WTC11 (cell line): Measurements from ENCODE around the gene PTGIS.
A peak's percentile ranks its signal among the peaks of the same experiment; 100 is the strongest.

ENCODE experiments used
- CREB1 ChIP-seq: sonication (generic); formaldehyde crosslinking; IDR thresholded peaks from 2 replicates; pipeline ENCODE4 v1.8.0; 2023; ENCODE audit warnings: mild to moderate bottlenecking, missing genetic modification reagents
- CTCF ChIP-seq: fragments of 200-600 bp; IDR thresholded peaks from 2 replicates; pipeline ENCODE4 v1.8.0; 2022; ENCODE audit warnings: antibody characterized with exemption
- MAX ChIP-seq: sonication (generic); formaldehyde crosslinking; IDR thresholded peaks from 2 replicates; pipeline ENCODE4 v1.8.0; 2022; ENCODE audit warnings: mild to moderate bottlenecking, missing genetic modification reagents
- NR3C1 ChIP-seq: sonication (generic); formaldehyde crosslinking; conservative IDR thresholded peaks from 2 replicates; pipeline ENCODE4 v1.8.1; 2023; ENCODE audit warnings: low read depth, mild to moderate bottlenecking, missing genetic modification reagents
- PRDM15 ChIP-seq: sonication (generic); formaldehyde crosslinking; IDR thresholded peaks from 2 replicates; pipeline ENCODE4 v1.8.0; 2022; ENCODE audit warnings: missing genetic modification reagents
- USF2 ChIP-seq: sonication (generic); formaldehyde crosslinking; IDR thresholded peaks from 2 replicates; pipeline ENCODE4 v1.8.1; 2023; ENCODE audit warnings: mild to moderate bottlenecking, missing genetic modification reagents, moderate library complexity

- TF ChIP-seq CTCF (peak; percentile 85), CREB1 (CRISPR knock-in tag) (no peak), NR3C1 (CRISPR knock-in tag) (no peak), PRDM15 (CRISPR knock-in tag) (no peak), USF2 (CRISPR knock-in tag) (no peak), MAX (CRISPR knock-in tag) (no peak)
Measured at GRCh38 chr20:49541733-49542513, 26.0 kb downstream of the PTGIS start.
